HEK293 (cell line): ENCODE results near the gene OBSL1.

Source experiments
- CTCF ChIA-PET: fragments of 350-600 bp; formaldehyde crosslinking; extraction: SDS; loops from one replicate; lab custom pipeline; 2021; ENCODE audit warnings: antibody characterized with exemption; lab: Yijun Ruan, JAX
- POLR2A ChIA-PET: fragments of 300-600 bp; formaldehyde crosslinking; extraction: SDS; loops from one replicate; lab custom pipeline; 2020; ENCODE audit warnings: antibody characterized with exemption, inconsistent platforms; lab: Yijun Ruan, JAX
- H3K27ac ChIP-seq: fragments of 200-500 bp; sonication (Bioruptor generic); 2 replicates; pipeline ENCODE4 v1.5.1; 2014; ENCODE audit warnings: low read depth, low read length, control low read depth, inconsistent platforms; ENCODE audit errors: extremely low read depth
- H3K36me3 ChIP-seq, 2 experiments: fragments of 200-500 bp in 1 of 2; sonication (Bioruptor generic) in 1 of 2; 1 replicate in 1 of 2; 2 replicates in 1 of 2; pipeline ENCODE4 v1.5.1; 2014 to 2017; ENCODE audit warnings: inconsistent platforms in 2 of 2, low read length in 2 of 2; ENCODE audit not compliant: control insufficient read depth in 2 of 2, insufficient read depth in 1 of 2
- H3K4me1 ChIP-seq: fragments of 200-500 bp; sonication (Bioruptor generic); 2 replicates; pipeline ENCODE4 v1.5.1; 2014; ENCODE audit warnings: mild to moderate bottlenecking, low read length, inconsistent platforms; ENCODE audit not compliant: control insufficient read depth, insufficient read depth
- H3K4me3 ChIP-seq: 2 replicates; pipeline ENCODE4 v1.5.1; 2011; ENCODE audit warnings: low read depth, mild to moderate bottlenecking, control low read depth, low read length, moderate library complexity
- H3K9me3 ChIP-seq: fragments of 200-500 bp; sonication (Bioruptor generic); 2 replicates; pipeline ENCODE4 v1.5.1; 2014; ENCODE audit warnings: low read depth, low read length, inconsistent platforms; ENCODE audit not compliant: control insufficient read depth, insufficient read depth
- MEIS1 ChIP-seq: sonication (generic); formaldehyde crosslinking; IDR thresholded peaks from 2 replicates; pipeline ENCODE4 v1.8.1; 2022; ENCODE audit warnings: missing genetic modification reagents, mild to moderate bottlenecking, borderline replicate concordance
- PRDM1 ChIP-seq: fragments of 450-650 bp; formaldehyde crosslinking; IDR thresholded peaks from 2 replicates; pipeline ENCODE4; 2016; ENCODE audit warnings: missing biosample characterization, missing genetic modification characterization
- PRDM2 ChIP-seq: fragments of 450-650 bp; formaldehyde crosslinking; IDR thresholded peaks from 2 replicates; pipeline ENCODE4 v1.5.1; 2016; ENCODE audit warnings: missing biosample characterization, missing genetic modification characterization, borderline replicate concordance
- SETDB1 ChIP-seq: IDR thresholded peaks from one replicate; pipeline ENCODE4 v1.6.1; 2017; ENCODE audit warnings: mild to moderate bottlenecking, low read length, moderate library complexity, mixed read lengths; ENCODE audit not compliant: insufficient read length
- ZFP69B ChIP-seq: fragments of 450-650 bp; formaldehyde crosslinking; IDR thresholded peaks from 2 replicates; pipeline ENCODE4 v1.5.1; 2016; ENCODE audit warnings: missing biosample characterization, missing genetic modification characterization
- ZIC2 ChIP-seq: fragments of 450-650 bp; formaldehyde crosslinking; IDR thresholded peaks from 2 replicates; pipeline ENCODE4 v1.5.1; 2016; ENCODE audit warnings: missing biosample characterization, missing genetic modification characterization
- ZNF146 ChIP-seq: fragments of 450-650 bp; formaldehyde crosslinking; IDR thresholded peaks from 2 replicates; pipeline ENCODE4 v1.5.1; 2016; ENCODE audit warnings: missing biosample characterization, missing genetic modification characterization
- ZNF155 ChIP-seq: fragments of 450-650 bp; formaldehyde crosslinking; IDR thresholded peaks from 2 replicates; pipeline ENCODE4 v1.5.1; 2016; ENCODE audit warnings: missing biosample characterization, missing genetic modification characterization
- ZNF214 ChIP-seq: fragments of 450-650 bp; formaldehyde crosslinking; IDR thresholded peaks from 2 replicates; pipeline ENCODE4 v1.5.1; 2017; ENCODE audit warnings: missing biosample characterization, mild to moderate bottlenecking, missing genetic modification characterization, borderline replicate concordance
- ZNF26 ChIP-seq: fragments of 450-650 bp; formaldehyde crosslinking; IDR thresholded peaks from 2 replicates; pipeline ENCODE4 v1.5.1; 2016; ENCODE audit warnings: missing biosample characterization, missing genetic modification characterization
- ZNF302 ChIP-seq: fragments of 450-650 bp; formaldehyde crosslinking; IDR thresholded peaks from 2 replicates; pipeline ENCODE4 v1.5.1; 2016; ENCODE audit warnings: missing biosample characterization, missing genetic modification characterization, low read depth
- ZNF398 ChIP-seq: fragments of 450-650 bp; formaldehyde crosslinking; IDR thresholded peaks from 2 replicates; pipeline ENCODE4 v1.5.1; 2017; ENCODE audit warnings: missing biosample characterization, missing genetic modification characterization
- ZNF473 ChIP-seq: fragments of 450-650 bp; formaldehyde crosslinking; IDR thresholded peaks from 2 replicates; pipeline ENCODE4 v1.5.1; 2017; ENCODE audit warnings: missing biosample characterization, missing genetic modification characterization
- ZNF514 ChIP-seq: fragments of 450-650 bp; formaldehyde crosslinking; IDR thresholded peaks from 2 replicates; pipeline ENCODE4 v1.5.1; 2016; ENCODE audit warnings: missing biosample characterization, missing genetic modification characterization
- ZNF521 ChIP-seq: fragments of 450-650 bp; formaldehyde crosslinking; IDR thresholded peaks from 2 replicates; pipeline ENCODE4 v1.5.1; 2017; ENCODE audit warnings: missing biosample characterization, mild to moderate bottlenecking, missing genetic modification characterization
- ZNF645 ChIP-seq: fragments of 450-650 bp; formaldehyde crosslinking; IDR thresholded peaks from 2 replicates; pipeline ENCODE4; 2016; ENCODE audit warnings: missing biosample characterization, missing genetic modification characterization
- ZNF664 ChIP-seq: fragments of 450-650 bp; formaldehyde crosslinking; IDR thresholded peaks from 2 replicates; pipeline ENCODE4 v1.5.1; 2016; ENCODE audit warnings: missing biosample characterization, missing genetic modification characterization
- ZNF692 ChIP-seq: fragments of 450-650 bp; formaldehyde crosslinking; IDR thresholded peaks from 2 replicates; pipeline ENCODE4 v1.5.1; 2016; ENCODE audit warnings: missing biosample characterization, missing genetic modification characterization
- ZNF843 ChIP-seq: fragments of 450-650 bp; formaldehyde crosslinking; IDR thresholded peaks from 2 replicates; pipeline ENCODE4 v1.5.1; 2016; ENCODE audit warnings: missing biosample characterization, missing genetic modification characterization

OBSL1 gene

GRCh38 chr2:219512524-219513216 lies 58.7 kb downstream of the OBSL1 start:
- no peaks in the 10 kb centered on the region for H3K36me3 ChIP-seq
- CTCF ChIA-PET: interaction anchor here (1.3 to 9.5 kb wide), 5 partner anchors 14 to 28 kb away, joined by 3 to 150 read pairs (median 12); partner anchors contain the start of gene GMPPA
- TF ChIP-seq ZNF26 (tag by site-specific recombination) (no peak), ZNF473 (tag by site-specific recombination) (no peak), ZNF521 (tag by site-specific recombination) (no peak), ZNF664 (tag by site-specific recombination) (no peak), PRDM1 (tag by site-specific recombination) (peak; percentile 19; the same call in 1 of the 2 replicates), ZNF155 (tag by site-specific recombination) (no peak), ZNF645 (tag by site-specific recombination) (no peak), ZFP69B (tag by site-specific recombination) (no peak), ZNF214 (tag by site-specific recombination) (no peak), ZIC2 (tag by site-specific recombination) (peak; percentile 73), ZNF514 (tag by site-specific recombination) (no peak), ZNF692 (tag by site-specific recombination) (no peak), ZNF398 (tag by site-specific recombination) (peak; percentile 19; the same call in 1 of the 2 replicates), ZNF146 (no peak)
- no peak overlapping the region for H3K27ac ChIP-seq
- H3K4me3 ChIP-seq: no peak overlapping the region
- peaks cover 2% of the 10 kb centered on the region for H3K4me1 ChIP-seq
- POLR2A ChIA-PET: interaction anchor here (1.0 to 1.3 kb wide), 2 partner anchors 14 to 26 kb away, joined by 3 to 4 read pairs; partner anchors contain the start of gene GMPPA
- no peaks in the 10 kb centered on the region for H3K9me3 ChIP-seq

- Histone ChIP-seq H3K4me1 (peaks cover 2% of the 10 kb centered on the region), H3K9me3 (no peaks in the 10 kb centered on the region), H3K36me3 (peaks cover 0 to 8% of the 10 kb centered on the region in 2 experiments; a peak in 1 of 3 replicates), H3K4me3 (no peak overlapping the region), H3K27ac (no peak overlapping the region)
- CTCF ChIA-PET: interaction anchor here (0.6 to 9.5 kb wide), 8 partner anchors 9 to 339 kb away, joined by 3 to 150 read pairs (median 4); partner anchors contain the start of gene GMPPA
- POLR2A ChIA-PET: interaction anchor here (1.1 to 1.3 kb wide), 2 partner anchors 13 kb away, joined by 4 read pairs; partner anchors contain the start of gene GMPPA
- TF ChIP-seq ZNF302 (tag by site-specific recombination) (no peak), ZNF843 (tag by site-specific recombination) (no peak), SETDB1 (no peak), MEIS1 (CRISPR knock-in tag) (no peak), PRDM2 (tag by site-specific recombination) (no peak)
Observed at GRCh38 chr2:219511547-219512325, 59.6 kb downstream of the OBSL1 start.
